ENCODE measurements around the gene GPHN.

Gene GPHN

DNA sequence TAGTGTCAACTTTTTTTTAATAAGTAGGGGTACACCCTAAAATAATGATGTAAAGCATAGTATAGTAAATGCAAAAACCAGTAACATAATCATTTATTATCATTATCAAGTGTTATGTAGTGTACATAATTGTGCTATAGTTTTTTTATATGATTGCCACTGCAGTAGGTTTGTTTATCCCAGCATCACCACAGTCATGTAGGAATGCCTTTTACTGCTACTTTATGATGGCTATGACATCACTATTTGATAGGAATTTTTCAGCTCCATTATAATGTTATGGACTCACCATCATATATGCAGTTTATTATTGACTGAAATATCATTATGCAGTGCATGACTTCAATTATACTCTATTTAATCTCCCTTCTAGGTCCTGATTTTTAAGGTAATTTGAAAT is 121.6 kb downstream of the GPHN start:
- H3K27me3 ChIP-seq (ENCODE audit: control insufficient read depth, insufficient read depth, low read length) = no peaks in the 10 kb centered on the region
- no peaks in the 10 kb centered on the region for H3K4me1 ChIP-seq (ENCODE audit: control insufficient read depth, insufficient read depth, low read length)
- no peaks in the 10 kb centered on the region for H3K9me3 ChIP-seq (ENCODE audit: control insufficient read depth, insufficient read depth, low read length)
- H3K36me3 ChIP-seq (ENCODE audit: control insufficient read depth, insufficient read depth, low read length) = no peaks in the 10 kb centered on the region
- no peak overlapping the region for H3K4me3 ChIP-seq (ENCODE audit: low read length)
- no peak overlapping the region for H3K27ac ChIP-seq (ENCODE audit: low read length)
- no peak for DNase-seq (ENCODE audit: low read depth, low spot score)

DNA sequence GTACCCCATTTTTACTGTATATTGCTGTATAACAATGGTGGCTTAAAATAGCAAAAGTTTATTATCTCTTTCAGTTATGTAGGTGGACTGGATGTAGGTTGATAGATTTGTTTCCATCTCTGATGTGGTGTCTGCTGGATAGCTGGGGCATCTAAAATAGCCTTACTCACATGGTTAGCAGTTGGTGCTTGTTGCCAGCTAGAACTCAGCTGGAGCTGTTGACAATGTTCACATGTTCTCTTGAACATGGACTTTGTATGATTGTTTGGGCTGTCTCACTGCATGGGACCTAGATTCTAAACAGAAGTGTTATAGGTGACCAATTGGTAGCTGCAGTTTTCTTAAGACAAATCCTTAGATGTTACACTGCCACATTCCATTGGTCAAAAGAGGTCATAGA is 126.9 kb downstream of the GPHN start:
- Histone ChIP-seq H3K27me3 (ENCODE audit: control insufficient read depth, insufficient read depth, low read length) (no peaks in the 10 kb centered on the region), H3K4me1 (ENCODE audit: control insufficient read depth, insufficient read depth, low read length) (no peaks in the 10 kb centered on the region), H3K4me3 (ENCODE audit: low read length) (no peak overlapping the region), H3K36me3 (ENCODE audit: control insufficient read depth, insufficient read depth, low read length) (no peaks in the 10 kb centered on the region), H3K27ac (ENCODE audit: low read length) (no peak overlapping the region), H3K9me3 (ENCODE audit: control insufficient read depth, insufficient read depth, low read length) (no peaks in the 10 kb centered on the region)
- DNase-seq (ENCODE audit: low read depth, low spot score) = no peak

DNA sequence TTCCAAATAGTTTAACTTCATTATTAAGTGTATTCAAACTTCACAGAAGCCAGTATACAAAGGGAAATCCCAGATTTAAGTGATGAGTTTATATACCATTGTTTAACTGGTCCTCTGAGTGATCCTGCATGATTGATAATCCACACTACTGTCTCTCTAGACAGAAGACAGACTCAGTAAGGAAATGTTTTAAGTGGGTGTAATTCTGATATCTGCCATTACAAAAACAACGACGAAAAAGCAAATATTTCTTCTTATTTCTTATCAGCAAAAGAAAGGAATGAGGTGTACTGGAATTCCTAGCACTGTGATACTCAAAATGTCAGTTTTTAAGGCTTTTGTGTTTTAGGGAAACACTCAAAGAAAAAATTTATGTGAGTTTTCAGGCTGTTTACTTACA is 127.5 kb downstream of the GPHN start:
- WGBS (ENCODE audit: insufficient coverage, insufficient read length) = no CpG with 5 or more reads among the region's 2 CpGs

DNA sequence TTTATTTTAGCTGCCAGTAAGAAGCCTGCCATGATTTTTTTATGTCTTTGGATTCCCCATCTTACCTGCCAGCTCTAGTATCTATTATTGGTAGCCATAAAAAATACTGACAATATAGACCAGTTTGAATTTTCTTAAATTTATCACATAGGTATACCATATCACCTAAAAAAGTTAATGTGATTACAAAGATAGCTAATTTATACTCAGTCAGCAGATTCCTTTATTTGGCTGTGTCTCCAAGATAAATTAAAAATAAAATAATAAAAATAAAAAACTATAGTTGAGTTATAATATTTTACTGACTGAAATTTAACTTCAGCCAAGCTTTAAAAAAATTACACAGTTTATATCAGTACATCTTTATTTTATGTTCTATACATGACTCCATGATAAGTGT is 128.3 kb downstream of the GPHN start:
- no peak overlapping the region for H3K4me3 ChIP-seq (ENCODE audit: low read length)
- no peaks in the 10 kb centered on the region for H3K4me1 ChIP-seq (ENCODE audit: control insufficient read depth, insufficient read depth, low read length)
- H3K9me3 ChIP-seq (ENCODE audit: control insufficient read depth, insufficient read depth, low read length) = no peaks in the 10 kb centered on the region
- H3K36me3 ChIP-seq (ENCODE audit: control insufficient read depth, insufficient read depth, low read length) = no peaks in the 10 kb centered on the region
- no peak overlapping the region for H3K27ac ChIP-seq (ENCODE audit: low read length)
- no peak for DNase-seq (ENCODE audit: low read depth, low spot score)
- H3K27me3 ChIP-seq (ENCODE audit: control insufficient read depth, insufficient read depth, low read length) = no peaks in the 10 kb centered on the region

More for the DNA sequence above, 127.5 kb downstream of the GPHN start:
- no peaks in the 10 kb centered on the region for H3K36me3 ChIP-seq (ENCODE audit: control insufficient read depth, insufficient read depth, low read length)
- no peak overlapping the region for H3K27ac ChIP-seq (ENCODE audit: low read length)
- H3K4me1 ChIP-seq (ENCODE audit: control insufficient read depth, insufficient read depth, low read length) = no peaks in the 10 kb centered on the region
- no peaks in the 10 kb centered on the region for H3K27me3 ChIP-seq (ENCODE audit: control insufficient read depth, insufficient read depth, low read length)
- DNase-seq (ENCODE audit: low read depth, low spot score) = no peak
- no peaks in the 10 kb centered on the region for H3K9me3 ChIP-seq (ENCODE audit: control insufficient read depth, insufficient read depth, low read length)
- H3K4me3 ChIP-seq (ENCODE audit: low read length) = no peak overlapping the region

DNA sequence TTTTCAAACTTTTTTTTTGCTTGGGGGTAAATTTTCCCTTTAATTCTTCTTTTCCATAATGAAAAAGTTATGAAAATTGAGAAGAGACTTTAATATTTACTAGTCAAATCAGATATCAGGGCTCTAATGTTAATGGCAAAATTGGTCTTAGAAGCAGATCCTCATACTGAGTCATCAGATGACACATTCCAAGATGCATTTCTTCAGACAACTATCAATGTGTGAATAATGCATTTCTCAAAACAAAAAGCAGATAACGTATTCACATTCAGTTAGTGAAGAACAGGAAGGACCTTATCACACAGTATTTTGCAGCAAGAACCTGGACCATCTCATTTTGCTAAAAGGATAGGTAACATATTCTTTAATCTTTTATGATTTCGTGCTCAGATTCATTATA is 130.7 kb downstream of the GPHN start:
- H3K27me3 ChIP-seq (ENCODE audit: control insufficient read depth, insufficient read depth, low read length) = no peaks in the 10 kb centered on the region
- H3K9me3 ChIP-seq (ENCODE audit: control insufficient read depth, insufficient read depth, low read length) = no peaks in the 10 kb centered on the region
- DNase-seq (ENCODE audit: low read depth, low spot score) = no peak
- H3K4me1 ChIP-seq (ENCODE audit: control insufficient read depth, insufficient read depth, low read length) = no peaks in the 10 kb centered on the region
- no peak overlapping the region for H3K4me3 ChIP-seq (ENCODE audit: low read length)
- no peaks in the 10 kb centered on the region for H3K36me3 ChIP-seq (ENCODE audit: control insufficient read depth, insufficient read depth, low read length)
- WGBS (ENCODE audit: insufficient coverage, insufficient read length) = no CpG with 5 or more reads among the region's 2 CpGs
- H3K27ac ChIP-seq (ENCODE audit: low read length) = no peak overlapping the region

DNA sequence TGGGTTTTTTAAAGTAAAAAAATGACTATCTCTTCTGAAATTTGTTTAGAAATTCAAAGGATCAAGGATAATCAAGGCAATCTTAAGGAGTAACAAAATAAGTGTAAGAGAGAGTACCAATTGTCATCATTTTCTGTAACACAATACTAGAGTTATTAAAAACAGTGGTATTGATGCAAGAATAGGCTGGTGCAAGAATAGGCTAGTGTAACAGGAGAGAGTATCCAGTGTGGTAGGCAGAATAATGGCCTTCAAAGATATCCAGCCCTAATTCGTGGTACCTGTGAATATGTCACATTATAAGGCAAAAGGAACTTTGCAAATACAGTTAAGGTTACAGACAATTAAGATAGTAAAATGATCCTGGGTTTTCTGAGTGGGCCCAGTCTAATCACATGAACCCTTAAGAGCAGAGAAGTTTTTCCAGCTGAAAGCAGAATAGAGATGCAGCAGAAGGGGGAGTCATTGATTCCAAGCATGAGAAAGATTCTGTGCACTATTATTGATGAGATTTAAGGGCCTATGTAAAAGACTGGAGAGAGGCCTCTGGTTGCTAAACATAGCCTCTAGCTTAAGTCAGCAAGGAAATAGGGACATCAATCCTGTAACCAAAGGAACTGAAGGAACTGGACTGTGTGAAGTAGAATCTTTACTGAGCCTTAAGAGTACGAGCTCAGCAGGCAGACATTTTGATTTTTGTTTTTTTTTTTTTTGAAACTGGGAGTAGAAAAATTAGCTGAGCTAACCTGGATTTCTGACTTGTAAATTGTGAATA is 134.1 kb downstream of the GPHN start:
- Histone ChIP-seq H3K36me3 (ENCODE audit: control insufficient read depth, insufficient read depth, low read length) (no peaks in the 10 kb centered on the region), H3K9me3 (ENCODE audit: control insufficient read depth, insufficient read depth, low read length) (no peaks in the 10 kb centered on the region), H3K4me1 (ENCODE audit: control insufficient read depth, insufficient read depth, low read length) (no peaks in the 10 kb centered on the region), H3K27me3 (ENCODE audit: control insufficient read depth, insufficient read depth, low read length) (no peaks in the 10 kb centered on the region), H3K4me3 (ENCODE audit: low read length) (no peak overlapping the region), H3K27ac (ENCODE audit: low read length) (no peak overlapping the region)
- whole genome bisulfite sequencing (ENCODE audit: insufficient coverage, insufficient read length) = no CpG with 5 or more reads among the region's 2 CpGs
- no peak for DNase-seq (ENCODE audit: low read depth, low spot score)

DNA sequence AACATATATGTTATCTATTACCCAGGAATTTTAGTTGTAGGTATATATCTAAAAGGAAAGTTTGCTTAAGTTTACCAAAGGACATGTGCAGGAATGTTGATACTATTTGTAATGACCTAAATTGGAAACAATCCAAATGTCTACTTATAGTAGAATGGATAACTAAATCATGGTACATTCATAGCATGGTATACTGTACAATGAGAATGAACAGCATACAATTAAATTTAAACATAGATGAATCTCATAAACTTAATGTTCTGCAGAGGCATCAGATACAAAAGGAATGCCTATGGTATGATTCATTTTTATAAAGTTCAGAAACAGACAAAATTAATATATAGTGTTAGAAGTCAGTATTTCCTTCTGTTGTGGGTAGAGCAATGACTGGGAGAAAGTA is 135.4 kb downstream of the GPHN start:
- H3K36me3 ChIP-seq (ENCODE audit: control insufficient read depth, insufficient read depth, low read length) = no peaks in the 10 kb centered on the region
- no peak overlapping the region for H3K4me3 ChIP-seq (ENCODE audit: low read length)
- H3K27me3 ChIP-seq (ENCODE audit: control insufficient read depth, insufficient read depth, low read length) = no peaks in the 10 kb centered on the region
- DNase-seq (ENCODE audit: low read depth, low spot score) = no peak
- no peaks in the 10 kb centered on the region for H3K9me3 ChIP-seq (ENCODE audit: control insufficient read depth, insufficient read depth, low read length)
- H3K27ac ChIP-seq (ENCODE audit: low read length) = no peak overlapping the region
- no peaks in the 10 kb centered on the region for H3K4me1 ChIP-seq (ENCODE audit: control insufficient read depth, insufficient read depth, low read length)

DNA sequence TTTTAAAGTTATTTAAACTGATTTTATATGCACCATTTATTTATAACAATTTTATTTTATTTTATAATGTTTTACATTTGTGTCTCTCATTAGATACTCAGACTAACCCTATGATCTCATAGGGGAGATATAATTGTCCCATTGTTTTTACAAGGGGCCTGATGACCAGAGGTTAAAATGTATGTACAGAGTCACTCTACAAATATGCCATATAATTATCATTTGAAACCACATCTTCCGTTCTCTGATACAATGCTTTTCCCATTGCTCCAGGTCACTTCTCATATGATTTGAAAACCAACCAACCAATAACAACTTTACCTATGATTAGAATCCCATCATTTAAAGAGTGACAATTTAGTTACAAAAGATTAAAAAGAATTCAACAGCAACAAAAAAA is 137.8 kb downstream of the GPHN start:
- Histone ChIP-seq H3K36me3 (ENCODE audit: control insufficient read depth, insufficient read depth, low read length) (no peaks in the 10 kb centered on the region), H3K4me1 (ENCODE audit: control insufficient read depth, insufficient read depth, low read length) (no peaks in the 10 kb centered on the region), H3K9me3 (ENCODE audit: control insufficient read depth, insufficient read depth, low read length) (no peaks in the 10 kb centered on the region), H3K27ac (ENCODE audit: low read length) (no peak overlapping the region), H3K4me3 (ENCODE audit: low read length) (no peak overlapping the region), H3K27me3 (ENCODE audit: control insufficient read depth, insufficient read depth, low read length) (no peaks in the 10 kb centered on the region)
- no CpG with 5 or more reads among the region's 1 CpG for WGBS (ENCODE audit: insufficient coverage, insufficient read length)
- DNase-seq (ENCODE audit: low read depth, low spot score) = no peak

DNA sequence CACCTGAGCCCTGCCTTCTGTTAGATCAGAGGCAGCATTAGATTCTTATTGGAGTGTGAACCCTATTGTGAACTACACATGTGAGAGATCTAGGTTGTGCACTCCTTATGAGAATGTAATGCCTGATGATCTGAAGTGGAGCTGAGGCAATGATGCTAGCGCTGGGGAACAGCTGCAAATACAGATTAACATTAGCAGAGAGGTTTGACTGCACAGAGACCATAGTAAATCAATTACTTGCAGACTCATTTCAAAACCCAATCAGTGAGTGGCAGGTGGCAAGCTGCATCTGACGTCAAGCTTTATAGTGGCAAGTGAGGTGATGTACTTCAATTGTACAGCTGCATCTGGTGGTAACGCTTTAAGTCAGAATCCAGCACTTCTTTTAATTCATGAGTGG is 141.6 kb downstream of the GPHN start:
- Histone ChIP-seq H3K36me3 (ENCODE audit: control insufficient read depth, insufficient read depth, low read length) (no peaks in the 10 kb centered on the region), H3K9me3 (ENCODE audit: control insufficient read depth, insufficient read depth, low read length) (no peaks in the 10 kb centered on the region), H3K4me3 (ENCODE audit: low read length) (no peak overlapping the region), H3K27ac (ENCODE audit: low read length) (no peak overlapping the region), H3K4me1 (ENCODE audit: control insufficient read depth, insufficient read depth, low read length) (no peaks in the 10 kb centered on the region), H3K27me3 (ENCODE audit: control insufficient read depth, insufficient read depth, low read length) (no peaks in the 10 kb centered on the region)
- no peak for DNase-seq (ENCODE audit: low read depth, low spot score)
- WGBS (ENCODE audit: insufficient coverage, insufficient read length) = no CpG with 5 or more reads among the region's 3 CpGs

DNA sequence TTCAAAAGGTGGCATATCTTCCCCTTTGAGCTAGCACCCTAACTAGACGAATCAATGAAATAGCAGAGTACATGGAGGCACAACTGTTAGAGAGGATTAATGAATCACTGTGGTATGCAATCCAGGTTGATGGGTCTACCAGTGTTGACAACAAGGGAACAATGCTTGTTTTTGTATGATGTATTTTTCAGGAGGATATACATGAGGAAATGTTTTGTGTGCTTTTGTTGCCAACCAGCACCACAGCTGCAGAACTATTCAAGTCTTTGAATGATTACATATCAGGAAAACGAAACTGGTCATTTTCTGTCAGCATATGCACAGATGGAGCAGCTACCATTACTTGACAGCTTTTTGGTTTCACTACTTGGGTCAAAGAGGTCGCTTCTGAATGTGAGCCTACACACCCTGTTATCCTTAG is 142.6 kb downstream of the GPHN start:
- no peak for DNase-seq (ENCODE audit: low read depth, low spot score)
- H3K4me1 ChIP-seq (ENCODE audit: control insufficient read depth, insufficient read depth, low read length) = no peaks in the 10 kb centered on the region
- no peaks in the 10 kb centered on the region for H3K9me3 ChIP-seq (ENCODE audit: control insufficient read depth, insufficient read depth, low read length)
- no peaks in the 10 kb centered on the region for H3K36me3 ChIP-seq (ENCODE audit: control insufficient read depth, insufficient read depth, low read length)
- WGBS (ENCODE audit: insufficient coverage, insufficient read length) = no CpG with 5 or more reads among the region's 3 CpGs
- no peak overlapping the region for H3K27ac ChIP-seq (ENCODE audit: low read length)
- no peak overlapping the region for H3K4me3 ChIP-seq (ENCODE audit: low read length)
- H3K27me3 ChIP-seq (ENCODE audit: control insufficient read depth, insufficient read depth, low read length) = no peaks in the 10 kb centered on the region

DNA sequence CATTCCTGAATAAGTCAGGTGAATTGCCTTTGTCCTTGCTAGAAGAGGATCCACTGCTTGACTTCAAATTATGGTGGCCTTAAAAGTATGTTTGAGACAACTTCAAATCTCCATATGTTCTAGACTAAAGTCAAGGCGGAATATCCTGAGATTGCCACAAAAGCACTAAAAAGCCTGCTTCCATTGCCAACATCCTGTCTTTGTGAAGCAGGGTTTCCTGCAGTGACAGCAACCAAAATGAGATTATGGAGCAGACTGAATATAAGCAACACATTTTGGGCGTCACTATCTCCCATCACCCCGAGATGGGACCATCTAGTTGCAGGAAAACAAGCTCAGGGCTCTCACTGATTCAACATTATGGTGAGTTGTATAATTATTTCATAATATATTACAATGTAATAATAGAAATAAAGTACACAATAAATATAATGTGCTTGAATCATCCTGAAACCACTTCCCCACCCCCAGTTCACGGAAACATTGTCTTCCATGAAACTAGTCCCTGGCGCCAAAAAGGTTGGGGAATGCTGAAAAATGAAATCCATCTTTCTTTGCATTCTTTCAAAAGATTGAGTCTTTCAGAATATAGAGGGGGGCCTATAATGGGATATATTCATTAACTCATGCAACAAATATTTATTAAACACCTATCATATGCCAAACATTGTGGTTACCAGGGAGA is 143.7 kb downstream of the GPHN start:
- no peak for DNase-seq (ENCODE audit: low read depth, low spot score)
- Histone ChIP-seq H3K4me1 (ENCODE audit: control insufficient read depth, insufficient read depth, low read length) (no peaks in the 10 kb centered on the region), H3K27me3 (ENCODE audit: control insufficient read depth, insufficient read depth, low read length) (no peaks in the 10 kb centered on the region), H3K9me3 (ENCODE audit: control insufficient read depth, insufficient read depth, low read length) (no peaks in the 10 kb centered on the region), H3K27ac (ENCODE audit: low read length) (no peak overlapping the region), H3K36me3 (ENCODE audit: control insufficient read depth, insufficient read depth, low read length) (no peaks in the 10 kb centered on the region), H3K4me3 (ENCODE audit: low read length) (no peak overlapping the region)
- no CpG with 5 or more reads among the region's 5 CpGs for WGBS (ENCODE audit: insufficient coverage, insufficient read length)

Data from iPS DF 6.9 (cell line).